ENCODE data around the gene METRN. TPM values are rescaled to one million over a fixed set of nuclear protein-coding genes. Genes with fewer than 3 reads are reported as not detected.
A peak's percentile ranks its signal among the peaks of the same experiment; 100 is the strongest.
"Not testable (repeated sequence)": the region's sequence is repeated elsewhere in the genome, so short reads cannot be mapped to it uniquely, and the experiment has no call there.

METRN gene
- total RNA-seq, 6 experiments from 2014 or later: 14.0 to 43.7 (median 26.2) TPM

DNA sequence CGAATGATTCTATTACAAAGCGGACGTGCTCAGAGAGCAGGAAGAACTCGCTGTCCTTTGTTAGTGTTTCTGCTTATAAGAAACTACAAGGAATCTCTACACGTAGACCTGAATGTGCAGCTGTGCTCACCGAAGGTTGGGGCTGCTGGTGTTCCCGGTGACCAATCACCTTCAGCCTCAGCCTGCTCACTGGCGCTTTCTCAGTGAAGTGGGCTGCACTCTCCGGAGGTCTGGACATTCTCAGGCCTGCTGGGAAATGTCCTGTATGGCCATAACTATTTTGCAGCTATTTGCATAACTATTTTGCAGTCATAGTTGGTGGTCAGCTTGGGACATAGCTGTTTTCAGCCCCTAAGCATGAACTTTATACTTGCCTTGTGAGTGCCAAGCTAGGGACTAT, 35.6 kb downstream of the METRN start:
- Histone ChIP-seq H3K27ac (no peak overlapping the region), H3K27me3 (no peaks in the 10 kb centered on the region), H3K36me3 (no peaks in the 10 kb centered on the region), H3K4me3 (no peak overlapping the region), H3K4me1 (no peaks in the 10 kb centered on the region), H3K9me3 (no peaks in the 10 kb centered on the region)
- WGBS (ENCODE audit: insufficient coverage, low coverage, low lambda C conversion rate, missing lambda C conversion rate): 66% methylated on average over 6 of the region's 9 CpGs
- DNase-seq: no peak
- no peak for ATAC-seq
- intact Hi-C loops (cut with DNase I): no loop called here
- no peak for TF ChIP-seq POLR2A (IDR thresholded peaks at IDR 0.05)
- TF ChIP-seq, protein P1, sequence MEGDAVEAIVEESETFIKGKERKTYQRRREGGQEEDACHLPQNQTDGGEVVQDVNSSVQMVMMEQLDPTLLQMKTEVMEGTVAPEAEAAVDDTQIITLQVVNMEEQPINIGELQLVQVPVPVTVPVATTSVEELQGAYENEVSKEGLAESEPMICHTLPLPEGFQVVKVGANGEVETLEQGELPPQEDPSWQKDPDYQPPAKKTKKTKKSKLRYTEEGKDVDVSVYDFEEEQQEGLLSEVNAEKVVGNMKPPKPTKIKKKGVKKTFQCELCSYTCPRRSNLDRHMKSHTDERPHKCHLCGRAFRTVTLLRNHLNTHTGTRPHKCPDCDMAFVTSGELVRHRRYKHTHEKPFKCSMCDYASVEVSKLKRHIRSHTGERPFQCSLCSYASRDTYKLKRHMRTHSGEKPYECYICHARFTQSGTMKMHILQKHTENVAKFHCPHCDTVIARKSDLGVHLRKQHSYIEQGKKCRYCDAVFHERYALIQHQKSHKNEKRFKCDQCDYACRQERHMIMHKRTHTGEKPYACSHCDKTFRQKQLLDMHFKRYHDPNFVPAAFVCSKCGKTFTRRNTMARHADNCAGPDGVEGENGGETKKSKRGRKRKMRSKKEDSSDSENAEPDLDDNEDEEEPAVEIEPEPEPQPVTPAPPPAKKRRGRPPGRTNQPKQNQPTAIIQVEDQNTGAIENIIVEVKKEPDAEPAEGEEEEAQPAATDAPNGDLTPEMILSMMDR (IDR thresholded peaks at IDR 0.05): no peak

DNA sequence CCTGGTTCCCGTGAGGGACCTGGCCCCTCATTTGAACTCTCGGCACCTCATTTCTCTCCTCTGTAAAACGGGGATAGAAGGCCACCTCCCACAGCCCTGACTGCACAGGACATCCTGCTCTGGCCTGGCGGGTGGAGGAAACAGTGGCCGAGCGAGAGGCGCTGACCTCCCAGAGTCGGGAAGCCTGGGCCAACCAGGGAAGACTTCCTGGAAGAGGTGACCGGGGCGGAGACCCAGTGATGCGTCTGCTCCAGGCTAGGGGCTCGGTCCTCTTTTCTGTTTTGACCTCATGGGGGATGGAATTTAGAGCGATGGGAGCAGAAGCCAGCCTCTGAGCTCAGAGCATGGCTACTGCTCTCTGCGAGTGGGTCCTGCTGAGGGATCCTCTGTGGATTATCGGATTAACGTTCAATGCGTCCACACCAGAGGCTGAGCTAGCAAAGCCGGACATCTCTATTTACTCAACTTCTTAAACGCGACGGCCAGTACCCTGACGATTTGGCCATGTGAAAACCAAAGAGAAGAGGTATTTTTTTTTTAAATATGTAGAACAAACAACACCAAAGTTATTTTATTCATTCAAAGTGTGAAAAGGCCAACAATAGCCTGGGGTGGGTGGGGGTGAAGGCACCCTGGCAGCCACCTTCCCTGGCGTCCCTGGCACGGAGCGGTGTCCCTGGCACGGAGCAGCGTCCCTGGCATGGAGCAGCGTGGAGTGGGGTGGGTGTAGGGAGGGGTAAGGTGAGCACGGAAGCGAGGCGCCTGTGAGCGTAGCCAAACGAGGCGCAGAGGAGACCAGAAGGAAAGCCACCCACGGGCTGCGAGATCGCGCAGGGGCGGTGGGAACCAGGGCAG, 36.5 kb downstream of the METRN start:
- no peak overlapping the region for H3K27ac ChIP-seq
- no peak overlapping the region for H3K4me3 ChIP-seq
- intact Hi-C loops (cut with DNase I): no loop called here
- WGBS (ENCODE audit: insufficient coverage, low coverage, low lambda C conversion rate, missing lambda C conversion rate): 24% methylated on average over 16 of the region's 39 CpGs
- TF ChIP-seq POLR2A (IDR thresholded peaks at IDR 0.05): no peak
- TF ChIP-seq, protein P1 (IDR thresholded peaks at IDR 0.05): no peak
- no peaks in the 10 kb centered on the region for H3K36me3 ChIP-seq
- H3K9me3 ChIP-seq: no peaks in the 10 kb centered on the region
- H3K27me3 ChIP-seq: no peaks in the 10 kb centered on the region
- H3K4me1 ChIP-seq: no peaks in the 10 kb centered on the region
- DNase-seq (no peak), ATAC-seq (peak in 1 of 4 donors; percentile 12)

DNA sequence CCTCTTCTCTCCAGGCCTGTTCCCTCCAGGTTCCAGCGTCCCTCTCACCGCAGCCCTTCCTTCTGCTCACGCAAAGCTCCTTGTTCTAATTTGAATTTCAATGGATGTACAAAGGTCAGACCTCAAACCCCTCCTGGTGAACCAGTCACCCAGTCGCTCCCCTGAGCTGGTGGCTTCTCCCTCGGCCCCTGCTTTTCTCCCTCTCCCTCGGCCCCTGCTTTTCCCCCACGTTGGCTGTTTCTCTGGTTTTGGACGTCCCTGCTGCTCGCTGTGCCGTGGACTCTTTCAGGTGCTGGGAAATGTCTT, 37.0 kb downstream of the METRN start:
- WGBS (ENCODE audit: insufficient coverage, low coverage, low lambda C conversion rate, missing lambda C conversion rate): 10% methylated on average over 8 of the region's 10 CpGs
- ATAC-seq (no peak), DNase-seq (no peak)
- no peak overlapping the region for H3K27ac ChIP-seq
- TF ChIP-seq POLR2A (IDR thresholded peaks at IDR 0.05): no peak
- TF ChIP-seq, protein P1 (IDR thresholded peaks at IDR 0.05): no peak
- H3K4me1 ChIP-seq: no peaks in the 10 kb centered on the region
- no peaks in the 10 kb centered on the region for H3K9me3 ChIP-seq
- H3K36me3 ChIP-seq: no peaks in the 10 kb centered on the region
- no peak overlapping the region for H3K4me3 ChIP-seq
- H3K27me3 ChIP-seq: no peaks in the 10 kb centered on the region
- intact Hi-C loops (cut with DNase I): no loop called here

DNA sequence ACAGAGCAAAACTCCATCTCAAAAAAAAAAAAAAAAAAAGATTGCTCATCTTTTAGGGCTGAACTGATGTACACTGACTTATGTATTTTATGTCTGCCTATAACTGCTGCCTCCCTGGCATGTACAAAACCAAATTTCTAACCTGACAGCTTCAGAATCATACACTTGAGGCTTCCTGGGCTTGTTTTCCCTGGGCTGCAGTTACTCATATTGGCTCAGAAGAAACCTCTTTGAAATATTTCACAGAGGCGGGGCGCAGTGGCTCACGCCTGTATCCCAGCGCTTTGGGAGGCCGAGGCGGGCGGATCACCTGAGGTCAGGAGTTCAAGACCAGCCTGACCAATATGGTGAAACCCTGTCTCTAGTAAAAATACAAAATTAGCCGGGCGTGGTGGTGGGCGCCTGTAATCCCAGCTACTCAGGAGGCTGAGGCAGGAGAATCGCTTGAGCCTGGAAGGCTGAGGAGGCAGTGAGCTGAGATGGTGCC, 39.2 kb downstream of the METRN start:
- WGBS (ENCODE audit: insufficient coverage, low coverage, low lambda C conversion rate, missing lambda C conversion rate): 80% methylated on average over 5 of the region's 11 CpGs
- H3K9me3 ChIP-seq; H3K27me3 ChIP-seq; H3K4me1 ChIP-seq; H3K27ac ChIP-seq; ATAC-seq; H3K4me3 ChIP-seq; intact Hi-C loops (cut with DNase I); H3K36me3 ChIP-seq; DNase-seq: not testable (repeated sequence)

DNA sequence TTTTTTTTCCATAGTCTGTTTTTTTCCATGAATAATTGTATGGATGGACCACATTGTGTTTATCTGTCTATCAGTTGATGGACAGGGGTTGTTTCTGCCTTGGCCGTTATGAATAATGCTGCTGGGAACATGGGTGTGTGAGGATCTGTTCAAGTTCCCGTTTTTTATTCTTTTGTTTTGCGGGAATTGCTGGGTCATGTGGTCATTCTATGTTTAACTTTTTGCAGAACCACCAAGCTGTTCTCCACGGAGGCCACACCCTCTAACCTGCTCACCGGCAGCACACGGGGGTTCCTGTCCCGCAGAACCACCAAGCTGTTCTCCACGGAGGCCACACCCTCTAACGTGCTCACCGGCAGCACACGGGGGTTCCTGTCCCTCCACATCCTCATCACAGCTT, 39.7 kb downstream of the METRN start:
- ATAC-seq: peak in 2 of 4 donors; percentile 24 to 37
- WGBS (ENCODE audit: insufficient coverage, low coverage, low lambda C conversion rate, missing lambda C conversion rate): 32% methylated on average over 6 of the region's 11 CpGs
- H3K4me3 ChIP-seq: no peak overlapping the region
- DNase-seq: no peak
- no peak overlapping the region for H3K27ac ChIP-seq
- H3K4me1 ChIP-seq: no peaks in the 10 kb centered on the region
- TF ChIP-seq, protein P1 (IDR thresholded peaks at IDR 0.05): no peak
- no peak for TF ChIP-seq POLR2A (IDR thresholded peaks at IDR 0.05)
- no peaks in the 10 kb centered on the region for H3K27me3 ChIP-seq
- no peaks in the 10 kb centered on the region for H3K9me3 ChIP-seq
- intact Hi-C loops (cut with DNase I): no loop called here
- no peaks in the 10 kb centered on the region for H3K36me3 ChIP-seq
